Measurements from ENCODE around the gene SAP25.

The SAP25 gene

DNA sequence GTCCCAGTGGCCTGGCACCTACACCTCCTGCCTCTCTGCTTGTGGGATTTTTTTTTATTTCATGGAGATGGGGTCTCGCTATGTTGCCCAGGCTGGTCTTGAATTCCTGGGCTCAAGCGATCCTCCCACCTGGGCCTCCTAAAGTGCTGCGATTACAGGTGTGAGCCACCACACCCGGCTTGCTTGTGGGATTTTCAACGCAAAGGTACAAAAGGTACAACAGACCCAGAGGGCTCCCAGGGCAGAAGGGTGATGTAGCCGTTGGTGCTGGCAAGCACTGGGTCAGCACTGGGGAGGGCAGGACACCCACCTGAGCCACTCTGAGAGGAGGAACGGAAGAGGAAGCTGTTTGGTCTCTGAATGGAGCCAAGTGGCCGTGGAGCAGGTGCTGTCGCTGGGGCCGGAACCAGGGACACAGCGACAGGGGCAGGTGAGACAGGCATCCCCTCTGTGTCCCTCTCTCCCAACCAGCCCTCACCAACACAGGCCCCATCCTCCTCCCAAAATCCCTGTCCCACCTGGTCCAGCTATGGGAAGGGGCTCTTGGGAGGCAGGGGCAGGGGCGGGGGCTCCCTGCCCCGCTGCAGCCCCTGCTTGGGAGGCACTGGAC, 2.8 kb upstream of the SAP25 start:
- TF ChIP-seq Cebpa-rat (IDR thresholded peaks at IDR 0.05): no peak
- no peak overlapping the region for H3K9ac ChIP-seq
- H3K9me3 ChIP-seq (replicated peaks in 1 of 11): no peaks in the 10 kb centered on the region
- H3K4me1 ChIP-seq: peaks cover 7 to 25% (median 14%) of the 10 kb centered on the region in 10 experiments
- H3K4me2 ChIP-seq: no peak overlapping the region
- H3K4me3 ChIP-seq: no peak overlapping the region
- peaks cover 18 to 100% (median 85%) of the 10 kb centered on the region in 11 experiments; a peak in 21 of 22 replicates for H4K20me1 ChIP-seq
- no peak overlapping the region for H3K27ac ChIP-seq
- H3K36me3 ChIP-seq: peaks cover 84 to 100% (median 92%) of the 10 kb centered on the region in 11 experiments
- peaks cover 1 to 30% (median 4%) of the 10 kb centered on the region in 11 experiments; a peak in 19 of 22 replicates for H3K27me3 ChIP-seq

DNA sequence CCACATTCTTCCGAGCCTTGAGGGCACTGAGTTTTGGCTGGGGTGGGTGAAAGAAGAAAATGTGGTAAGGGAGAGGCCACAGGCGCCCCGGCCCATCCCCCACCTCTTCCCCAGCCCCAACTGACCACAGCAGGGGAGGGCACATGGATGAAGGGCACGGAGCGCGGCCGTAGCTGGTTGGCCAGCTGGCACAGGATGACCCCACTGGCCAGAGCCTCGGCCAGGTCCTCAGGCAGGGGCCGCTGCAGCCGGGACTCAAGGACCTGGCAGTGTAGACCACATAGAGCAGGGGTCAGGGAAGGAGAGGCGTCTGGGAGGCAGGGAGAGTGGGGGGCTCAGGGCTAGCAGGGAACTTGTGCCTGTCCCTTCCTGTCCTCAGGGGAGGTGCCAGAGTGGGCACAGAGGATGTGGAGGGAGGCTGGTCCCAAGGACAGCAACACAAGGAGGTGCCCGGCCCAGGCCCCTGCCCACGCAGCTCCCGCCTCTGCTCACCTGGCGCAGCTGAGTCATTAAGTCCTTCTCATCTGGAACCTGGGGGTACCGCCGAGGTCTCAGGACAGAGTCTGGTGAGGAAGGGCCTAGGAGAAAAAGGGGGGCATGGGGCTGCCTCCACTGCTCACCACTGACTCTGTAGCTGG, 2.2 kb upstream of the SAP25 start:
- peaks cover 7 to 27% (median 16%) of the 10 kb centered on the region in 10 experiments for H3K4me1 ChIP-seq
- peaks cover 78 to 96% (median 86%) of the 10 kb centered on the region in 11 experiments for H3K36me3 ChIP-seq
- H4K20me1 ChIP-seq: peaks cover 18 to 100% (median 85%) of the 10 kb centered on the region in 11 experiments; a peak in 21 of 22 replicates
- H3K4me3 ChIP-seq: no peak overlapping the region
- no peak overlapping the region for H3K4me2 ChIP-seq
- H3K27ac ChIP-seq: no peak overlapping the region
- no peaks in the 10 kb centered on the region for H3K9me3 ChIP-seq (replicated peaks in 1 of 11)
- peaks cover 7 to 36% (median 10%) of the 10 kb centered on the region in 11 experiments for H3K27me3 ChIP-seq
- TF ChIP-seq Cebpa-rat (IDR thresholded peaks at IDR 0.05): no peak
- H3K9ac ChIP-seq: no peak overlapping the region

DNA sequence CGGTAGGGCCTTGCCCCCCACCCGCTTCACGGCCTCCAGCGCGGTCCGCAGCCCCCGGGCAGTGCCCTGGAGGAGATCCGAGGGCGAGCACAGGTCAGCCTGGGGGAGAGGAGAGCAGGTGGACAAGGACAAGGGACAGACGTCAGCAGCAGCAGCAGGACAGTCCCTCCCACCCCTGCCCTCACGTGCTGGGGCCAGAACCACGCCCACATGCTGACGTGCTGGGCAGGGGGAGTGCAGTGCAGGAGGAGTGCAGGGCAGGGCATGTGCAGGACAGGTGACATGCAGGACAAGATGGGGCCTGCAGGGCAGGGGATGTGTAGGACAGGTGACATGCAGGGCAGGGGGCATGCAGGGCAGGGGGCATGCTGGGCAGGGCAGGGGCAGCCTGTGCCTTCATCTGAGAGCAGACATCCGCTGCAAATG, 1.5 kb upstream of the SAP25 start:
- Histone ChIP-seq H3K27ac (no peak overlapping the region), H3K27me3 (peaks cover 14 to 43% (median 17%) of the 10 kb centered on the region in 11 experiments), H3K9ac (no peak overlapping the region), H3K4me3 (no peak overlapping the region), H3K4me2 (no peak overlapping the region), H3K9me3 (replicated peaks in 1 of 11) (no peaks in the 10 kb centered on the region), H3K36me3 (peaks cover 71 to 89% (median 79%) of the 10 kb centered on the region in 11 experiments), H3K4me1 (peaks cover 8 to 34% (median 22%) of the 10 kb centered on the region in 10 experiments; a peak in 19 of 20 replicates), H4K20me1 (peaks cover 19 to 100% (median 84%) of the 10 kb centered on the region in 11 experiments; a peak in 21 of 22 replicates)
- no peak for TF ChIP-seq Cebpa-rat (IDR thresholded peaks at IDR 0.05)

DNA sequence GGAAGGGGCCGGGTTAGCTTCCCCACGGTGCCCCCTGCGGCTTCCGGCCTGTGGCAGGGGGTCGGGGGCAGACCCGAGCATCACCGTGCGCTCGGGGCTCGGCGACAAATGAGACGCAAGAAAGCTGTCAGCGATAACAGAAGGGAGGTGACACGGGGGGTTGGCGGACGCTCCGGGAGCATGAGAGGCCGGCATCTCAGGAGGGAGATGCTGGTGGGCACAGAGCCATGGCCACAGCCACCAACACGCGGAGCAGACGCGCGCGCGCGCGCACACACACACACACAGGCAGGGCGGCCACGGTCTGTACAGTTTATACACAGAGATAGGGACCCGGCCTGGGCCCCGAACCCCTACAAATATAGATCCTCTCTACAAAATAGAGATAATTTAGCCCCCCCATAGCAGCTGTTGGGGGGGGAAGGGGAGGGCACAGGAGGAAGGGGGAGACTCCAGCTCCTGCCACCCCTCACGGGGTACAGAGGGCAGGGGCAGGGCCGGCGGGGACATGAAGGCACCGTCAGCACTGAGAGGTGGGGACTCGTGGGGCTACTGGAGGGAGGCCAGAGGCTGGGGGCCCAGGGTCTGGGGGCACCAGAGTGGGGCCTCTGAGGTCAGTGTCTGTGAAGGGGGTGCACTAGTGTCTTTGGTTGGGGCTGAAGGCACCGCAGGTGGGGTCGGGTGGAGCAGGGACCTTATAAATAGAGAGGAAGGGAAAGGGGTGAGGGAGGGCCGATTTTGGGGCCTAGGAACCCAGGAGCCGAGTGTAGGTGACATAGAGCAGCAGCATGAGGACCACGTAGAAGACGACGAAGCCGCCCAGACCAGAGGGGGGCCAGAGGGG, 884 bp upstream of the SAP25 start:
- no peaks in the 10 kb centered on the region for H3K9me3 ChIP-seq (replicated peaks in 1 of 11)
- peaks cover 14 to 40% (median 28%) of the 10 kb centered on the region in 10 experiments for H3K4me1 ChIP-seq
- H3K27ac ChIP-seq: no peak overlapping the region
- peaks cover 65 to 83% (median 73%) of the 10 kb centered on the region in 11 experiments for H3K36me3 ChIP-seq
- peaks cover 25 to 100% (median 84%) of the 10 kb centered on the region in 11 experiments; a peak in 21 of 22 replicates for H4K20me1 ChIP-seq
- H3K4me2 ChIP-seq: no peak overlapping the region
- no peak for TF ChIP-seq Cebpa-rat (IDR thresholded peaks at IDR 0.05)
- H3K4me3 ChIP-seq: no peak overlapping the region
- H3K27me3 ChIP-seq: peaks cover 20 to 49% (median 23%) of the 10 kb centered on the region in 11 experiments
- no peak overlapping the region for H3K9ac ChIP-seq

DNA sequence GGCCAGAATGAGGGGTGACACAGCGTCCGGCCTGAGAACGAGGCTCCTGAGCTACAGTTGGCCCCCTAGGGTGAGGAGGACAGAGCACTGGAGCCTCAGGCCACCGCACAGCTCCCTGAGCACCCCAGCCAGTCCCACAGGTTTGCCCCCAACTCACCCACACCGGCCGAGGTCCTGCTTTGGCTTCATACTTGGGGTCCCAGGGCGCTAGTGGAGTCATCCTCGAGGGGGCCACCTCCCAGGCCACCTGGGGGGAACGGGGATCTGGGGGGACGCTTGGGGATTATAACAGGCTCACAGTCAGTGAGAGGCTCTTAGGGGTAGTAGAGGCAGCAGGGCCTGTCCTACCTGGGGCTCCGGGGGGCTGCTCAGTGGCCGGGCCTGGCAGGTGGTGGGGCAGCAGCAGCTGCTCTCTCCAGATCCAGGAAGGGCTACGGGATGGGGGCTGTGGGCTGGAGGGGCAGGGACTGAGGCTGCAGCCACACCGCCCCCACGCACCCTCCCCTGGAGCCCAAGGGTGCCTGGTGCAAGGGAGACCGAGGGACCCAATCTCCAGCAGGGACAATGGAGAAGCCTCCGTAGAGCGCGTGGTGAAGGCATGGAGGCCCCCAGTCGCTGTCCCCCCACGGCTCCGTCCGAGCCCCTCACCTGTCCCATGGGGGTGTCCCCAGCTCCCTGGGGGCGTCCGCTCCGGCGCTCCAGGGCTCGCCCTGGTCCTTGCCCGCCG, 588 bp downstream of the SAP25 start:
- Histone ChIP-seq H3K4me2 (peak overlapping the region in 5 of 11 experiments; percentile 6 to 43 (median 28); a peak in 8 of 22 replicates), H3K9ac (no peak overlapping the region; a peak in 2 of 22 replicates), H3K4me3 (no peak overlapping the region), H3K4me1 (peaks cover 29 to 55% (median 43%) of the 10 kb centered on the region in 10 experiments), H3K27me3 (peaks cover 26 to 50% (median 31%) of the 10 kb centered on the region in 11 experiments), H3K27ac (no peak overlapping the region), H4K20me1 (peaks cover 26 to 94% (median 71%) of the 10 kb centered on the region in 11 experiments; a peak in 21 of 22 replicates), H3K9me3 (replicated peaks in 1 of 11) (no peaks in the 10 kb centered on the region), H3K36me3 (peaks cover 50 to 68% (median 58%) of the 10 kb centered on the region in 11 experiments)
- TF ChIP-seq Cebpa-rat (IDR thresholded peaks at IDR 0.05): no peak

DNA sequence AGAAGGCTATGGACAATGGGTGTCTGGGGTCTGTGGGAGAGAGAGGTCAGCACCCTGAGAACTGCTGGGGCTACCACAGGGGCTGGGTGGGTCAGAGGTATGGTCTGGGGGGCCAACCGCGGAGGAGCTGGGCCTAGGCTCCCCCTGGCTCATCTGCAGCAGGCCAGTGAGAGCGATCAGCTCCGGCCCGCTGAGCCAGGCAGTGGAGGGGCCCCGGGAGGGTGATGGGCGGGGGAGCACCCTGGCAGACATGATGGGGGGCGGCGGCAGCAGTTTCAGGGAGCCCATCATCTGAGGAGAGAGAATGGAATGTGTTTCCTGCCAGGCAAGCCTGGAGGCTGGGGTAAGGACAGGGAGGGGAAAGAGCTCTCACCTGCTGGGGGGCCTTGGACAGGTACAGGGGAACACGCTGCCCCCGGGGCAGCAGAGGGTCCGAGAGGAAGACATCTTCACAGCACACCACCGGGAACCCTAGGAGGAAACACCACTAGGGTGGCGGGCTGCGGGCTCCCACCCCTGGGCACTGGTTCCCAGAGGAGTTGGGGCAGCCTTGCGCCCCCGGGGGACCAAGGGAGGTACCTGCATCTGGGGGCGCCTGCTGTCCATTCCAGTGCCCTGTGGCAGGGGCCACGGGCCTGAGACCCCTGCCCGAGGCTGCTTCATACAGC, 1.3 kb downstream of the SAP25 start:
- Histone ChIP-seq H3K27me3 (peaks cover 26 to 50% (median 31%) of the 10 kb centered on the region in 11 experiments), H3K4me1 (peaks cover 36 to 62% (median 50%) of the 10 kb centered on the region in 10 experiments), H3K4me2 (peak overlapping the region in 5 of 11 experiments; percentile 6 to 85 (median 28); a peak in 8 of 22 replicates), H3K36me3 (peaks cover 43 to 61% (median 51%) of the 10 kb centered on the region in 11 experiments), H3K9ac (no peak overlapping the region; a peak in 2 of 22 replicates), H3K27ac (no peak overlapping the region), H3K9me3 (replicated peaks in 1 of 11) (no peaks in the 10 kb centered on the region), H3K4me3 (no peak overlapping the region), H4K20me1 (peaks cover 26 to 87% (median 64%) of the 10 kb centered on the region in 11 experiments; a peak in 21 of 22 replicates)
- TF ChIP-seq Cebpa-rat (IDR thresholded peaks at IDR 0.05): no peak

DNA sequence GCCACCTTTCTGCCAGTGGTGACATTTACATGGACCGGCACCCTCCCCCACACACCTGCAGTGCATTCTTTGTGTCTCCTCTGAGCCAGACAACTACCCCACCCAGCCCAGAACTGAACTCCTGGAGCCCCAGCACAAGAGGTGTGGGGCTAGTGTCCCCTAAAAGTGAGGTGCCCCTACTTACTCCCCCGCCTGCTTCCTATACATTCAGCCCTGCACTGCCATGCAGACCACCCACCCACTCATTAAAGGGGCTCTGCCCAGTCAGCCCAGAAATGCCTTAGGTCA, 1.9 kb downstream of the SAP25 start:
- peaks cover 40 to 68% (median 56%) of the 10 kb centered on the region in 10 experiments for H3K4me1 ChIP-seq
- no peak for TF ChIP-seq Cebpa-rat (IDR thresholded peaks at IDR 0.05)

More for the DNA sequence above, 1.9 kb downstream of the SAP25 start:
- H3K4me3 ChIP-seq: no peak overlapping the region
- no peak overlapping the region for H3K27ac ChIP-seq
- H3K9ac ChIP-seq: peak overlapping the region in 1 of 11 experiments; percentile 4; a peak in 1 of 22 replicates
- peaks cover 37 to 55% (median 45%) of the 10 kb centered on the region in 11 experiments for H3K36me3 ChIP-seq
- no peaks in the 10 kb centered on the region for H3K9me3 ChIP-seq (replicated peaks in 1 of 11)
- peaks cover 26 to 86% (median 62%) of the 10 kb centered on the region in 11 experiments; a peak in 21 of 22 replicates for H4K20me1 ChIP-seq
- H3K27me3 ChIP-seq: peaks cover 26 to 50% (median 31%) of the 10 kb centered on the region in 11 experiments
- peak overlapping the region in 5 of 11 experiments; percentile 70 to 85 (median 77); a peak in 2 of 22 replicates for H3K4me2 ChIP-seq

All from BLaER1 treated with 17β-estradiol and CSF1 and Interleukin-3, amounts not matched to agents 10 nM and 100 nM (cell line).